Karpas-422 (cell line): ENCODE measurements around the gene STMP1. TPM values are rescaled to one million over a fixed set of nuclear protein-coding genes. Genes with fewer than 3 reads are reported as not detected.

ENCODE experiments used
- DNase-seq: peaks from one replicate; pipeline ENCODE4 v3.0.0-alpha.2; 2015
- H2AFZ ChIP-seq: fragments of 200-600 bp; sonication (generic); 2 replicates; pipeline ENCODE4 v1.6.1; 2014; ENCODE audit warnings: antibody characterized with exemption, low read length, mixed read lengths
- H3K27ac ChIP-seq: fragments of 200-600 bp; sonication (generic); 2 replicates; pipeline ENCODE4 v1.5.1; 2014; ENCODE audit warnings: mild to moderate bottlenecking, low read length, moderate library complexity
- H3K27me3 ChIP-seq: fragments of 200-600 bp; sonication (generic); 2 replicates; pipeline ENCODE4 v1.6.1; 2014; ENCODE audit warnings: low read length, mixed read lengths
- H3K36me3 ChIP-seq: fragments of 200-600 bp; sonication (generic); 2 replicates; pipeline ENCODE4 v1.6.1; 2014; ENCODE audit warnings: low read length, mixed read lengths; ENCODE audit not compliant: insufficient read depth
- H3K4me1 ChIP-seq: fragments of 200-600 bp; sonication (generic); 2 replicates; pipeline ENCODE4 v1.6.1; 2014; ENCODE audit warnings: mild to moderate bottlenecking, low read length, mixed read lengths
- H3K4me2 ChIP-seq: fragments of 200-600 bp; sonication (generic); 2 replicates; pipeline ENCODE4 v1.6.1; 2014; ENCODE audit warnings: low read length, low read depth, mild to moderate bottlenecking; ENCODE audit not compliant: poor library complexity, severe bottlenecking
- H3K4me3 ChIP-seq: fragments of 200-600 bp; sonication (generic); 2 replicates; pipeline ENCODE4 v1.5.1; 2014; ENCODE audit warnings: mild to moderate bottlenecking, antibody characterized with exemption, low read length, mixed read lengths
- H3K79me2 ChIP-seq: fragments of 200-600 bp; sonication (generic); 2 replicates; pipeline ENCODE4 v1.6.1; 2014; ENCODE audit warnings: mild to moderate bottlenecking, low read length, mixed read lengths
- H3K9ac ChIP-seq: fragments of 200-600 bp; sonication (generic); 2 replicates; pipeline ENCODE4 v1.6.0; 2014; ENCODE audit warnings: low read length
- H3K9me2 ChIP-seq: fragments of 200-600 bp; sonication (generic), shearing (Covaris generic); replicated peaks from 2 replicates; pipeline ENCODE4 v1.6.0; 2014; ENCODE audit warnings: mild to moderate bottlenecking, low read length, moderate library complexity; ENCODE audit not compliant: insufficient read depth
- H3K9me3 ChIP-seq: fragments of 300-700, 200-600 bp; sonication (generic); 2 replicates; pipeline ENCODE4 v1.6.1; 2014; ENCODE audit warnings: low read length, mixed read lengths
- H4K20me1 ChIP-seq: fragments of 200-600 bp; sonication (generic); 2 replicates; pipeline ENCODE4 v1.6.1; 2014; ENCODE audit warnings: mild to moderate bottlenecking, antibody characterized with exemption, low read length, low read depth; ENCODE audit not compliant: insufficient read depth
- total RNA-seq: library from RNA; depleted of rRNA; stranded (reverse); fragments of >200 nt; shearing (Covaris generic); gene quantifications from 2 replicates; pipeline ENCODE4 v1.2.3, GENCODE V29; 2014; ENCODE audit warnings: low replicate concordance

The STMP1 gene
- total RNA-seq, 1 experiment from 2014 or later: 30.4 TPM

DNA sequence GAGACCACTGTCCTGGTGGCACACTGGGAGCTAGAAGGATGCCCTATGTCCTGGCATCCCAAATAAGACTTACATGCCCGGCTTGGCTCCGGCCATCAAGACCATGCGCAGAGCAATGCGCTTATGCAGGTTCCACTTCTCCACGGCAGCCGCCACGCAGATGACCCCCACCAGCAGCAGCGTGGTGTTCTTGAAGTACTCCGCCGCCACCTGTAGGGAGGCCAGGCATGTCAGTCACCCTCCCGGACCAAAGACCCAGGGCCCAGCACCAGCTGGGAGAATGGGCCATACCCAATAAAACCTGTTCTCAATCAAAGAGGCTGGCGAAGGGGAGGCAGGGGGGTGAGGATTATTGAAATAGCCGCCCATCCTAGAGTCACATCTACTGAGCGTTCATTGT lies 45.7 kb downstream of the STMP1 start:
- no peaks in the 10 kb centered on the region for H3K9me3 ChIP-seq
- no peaks in the 10 kb centered on the region for H3K27me3 ChIP-seq
- no peak for DNase-seq
- H3K27ac ChIP-seq: no peak overlapping the region
- no peak overlapping the region for H2AFZ ChIP-seq
- no peaks in the 10 kb centered on the region for H4K20me1 ChIP-seq
- H3K4me3 ChIP-seq: no peak overlapping the region
- no peaks in the 10 kb centered on the region for H3K4me1 ChIP-seq
- no peak overlapping the region for H3K4me2 ChIP-seq
- no peaks in the 10 kb centered on the region for H3K79me2 ChIP-seq
- no peak overlapping the region for H3K9ac ChIP-seq
- H3K36me3 ChIP-seq: no peaks in the 10 kb centered on the region
- H3K9me2 ChIP-seq: no peaks in the 10 kb centered on the region

DNA sequence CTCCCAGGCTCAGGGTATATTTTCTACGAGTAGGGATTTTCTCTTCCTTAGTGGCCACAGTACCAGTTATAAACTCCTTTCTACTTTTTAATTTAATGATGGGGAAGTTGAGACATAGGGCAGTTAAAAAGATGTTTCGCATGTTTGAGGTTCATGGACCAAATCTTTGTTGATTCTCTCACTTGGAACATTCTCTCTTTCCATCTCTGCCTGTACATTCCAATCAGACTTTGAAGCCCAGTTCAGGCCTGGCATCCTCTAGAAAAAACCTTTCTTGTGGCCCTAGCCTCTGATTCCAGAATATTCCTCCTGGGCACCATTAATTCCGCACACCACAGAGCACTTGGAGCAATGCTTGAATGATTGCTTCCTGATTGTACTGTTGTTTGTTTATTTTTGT lies 47.2 kb downstream of the STMP1 start:
- H3K4me3 ChIP-seq: no peak overlapping the region
- DNase-seq: no peak
- no peaks in the 10 kb centered on the region for H3K79me2 ChIP-seq
- no peaks in the 10 kb centered on the region for H3K27me3 ChIP-seq
- no peaks in the 10 kb centered on the region for H3K9me2 ChIP-seq
- H2AFZ ChIP-seq: no peak overlapping the region
- H3K4me1 ChIP-seq: no peaks in the 10 kb centered on the region
- no peak overlapping the region for H3K4me2 ChIP-seq
- no peak overlapping the region for H3K27ac ChIP-seq
- H3K36me3 ChIP-seq: no peaks in the 10 kb centered on the region
- no peak overlapping the region for H3K9ac ChIP-seq
- H4K20me1 ChIP-seq: no peaks in the 10 kb centered on the region
- no peaks in the 10 kb centered on the region for H3K9me3 ChIP-seq

DNA sequence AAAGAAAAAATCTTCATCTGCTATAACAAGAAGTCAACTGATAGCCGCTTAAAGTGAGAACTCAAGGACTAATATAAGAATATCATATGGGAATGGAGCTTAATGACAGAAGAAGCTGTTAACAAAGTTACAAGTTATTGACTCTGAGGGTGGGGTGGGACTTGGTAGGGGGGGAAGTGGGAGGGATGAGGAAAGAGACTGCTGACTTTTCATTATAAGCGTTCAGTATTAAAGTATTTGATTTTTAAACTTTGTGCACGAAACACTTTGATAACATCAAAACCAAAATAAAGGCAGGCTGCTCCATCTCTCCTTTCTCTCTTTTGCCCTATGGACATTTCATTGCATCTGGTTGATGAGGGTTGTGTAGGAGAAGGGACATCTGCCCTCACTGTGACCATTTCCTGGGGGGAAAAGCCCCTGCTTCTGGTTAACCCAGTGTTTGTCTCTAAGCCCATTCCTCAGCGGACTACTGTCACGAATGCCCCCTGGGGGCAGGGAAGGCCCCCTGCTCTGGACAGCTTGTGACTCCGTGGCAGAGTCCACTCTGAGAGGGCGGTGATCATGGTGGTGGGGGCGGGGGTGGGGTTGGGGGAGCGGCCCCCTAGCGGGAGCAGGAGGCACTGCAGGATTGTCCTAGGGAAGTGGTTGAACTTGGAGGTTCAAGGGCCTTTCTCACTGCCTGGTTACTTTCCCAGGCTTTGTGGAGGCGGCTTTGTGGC lies 48.3 kb downstream of the STMP1 start:
- Histone ChIP-seq H3K4me1 (no peaks in the 10 kb centered on the region), H4K20me1 (no peaks in the 10 kb centered on the region), H3K9me2 (no peaks in the 10 kb centered on the region), H3K9ac (no peak overlapping the region), H3K4me3 (no peak overlapping the region), H3K9me3 (no peaks in the 10 kb centered on the region), H3K4me2 (no peak overlapping the region), H3K79me2 (no peaks in the 10 kb centered on the region), H3K27me3 (no peaks in the 10 kb centered on the region), H3K27ac (no peak overlapping the region), H3K36me3 (no peaks in the 10 kb centered on the region), H2AFZ (no peak overlapping the region)
- peak; percentile 71 for DNase-seq

DNA sequence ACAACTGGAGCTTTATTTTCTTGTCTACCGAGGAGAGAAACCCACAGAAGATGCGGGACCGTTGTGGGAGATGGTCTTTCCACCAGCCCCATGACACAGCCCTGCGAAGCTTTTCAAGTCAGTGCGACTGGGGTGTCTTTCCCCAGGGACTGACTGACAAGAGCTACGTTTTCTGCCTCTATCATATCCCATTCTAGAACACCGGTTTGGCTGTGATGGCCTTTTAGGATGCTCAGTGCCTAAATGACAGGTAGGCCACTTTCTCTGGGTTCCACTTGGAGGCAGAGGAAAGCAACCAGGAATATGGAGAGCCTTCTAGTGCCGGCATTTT lies 48.8 kb downstream of the STMP1 start:
- H3K4me2 ChIP-seq: no peak overlapping the region

DNA sequence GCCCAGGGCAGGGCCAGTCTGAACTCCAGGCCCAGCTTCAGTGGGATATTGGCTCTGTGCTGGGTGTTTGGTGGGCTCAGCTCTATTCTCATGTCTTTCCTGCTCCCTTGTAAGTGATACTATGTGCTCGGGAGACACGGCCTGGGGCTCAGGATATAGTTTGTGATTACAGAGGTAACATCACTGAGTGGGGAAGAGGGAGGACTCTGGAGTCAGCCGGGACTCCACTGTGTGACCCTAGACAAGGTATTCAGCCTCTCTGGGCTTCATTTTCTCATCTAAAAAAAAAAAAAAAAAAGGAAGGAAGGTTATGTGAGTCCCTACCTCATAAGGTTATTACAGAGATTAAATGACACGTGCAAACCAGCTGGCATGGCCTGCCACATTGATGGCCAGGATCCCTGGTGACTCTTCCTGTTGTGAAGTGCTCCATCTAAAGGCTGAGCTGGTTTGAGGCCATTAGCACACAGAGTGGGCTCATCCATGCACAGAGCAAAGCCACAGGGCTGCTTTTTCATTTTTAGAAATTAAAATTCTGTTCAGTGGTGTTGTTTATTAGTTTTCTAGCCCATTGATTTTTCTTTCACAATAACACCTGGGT lies 50.0 kb downstream of the STMP1 start:
- Histone ChIP-seq H3K9ac (no peak overlapping the region), H3K9me2 (no peaks in the 10 kb centered on the region), H2AFZ (no peak overlapping the region), H3K4me1 (no peaks in the 10 kb centered on the region), H3K27ac (no peak overlapping the region), H3K36me3 (no peaks in the 10 kb centered on the region), H3K4me3 (no peak overlapping the region), H3K79me2 (no peaks in the 10 kb centered on the region), H3K9me3 (no peaks in the 10 kb centered on the region), H3K4me2 (no peak overlapping the region), H3K27me3 (no peaks in the 10 kb centered on the region), H4K20me1 (no peaks in the 10 kb centered on the region)
- DNase-seq: peak; percentile 46

More for the DNA sequence above, 48.8 kb downstream of the STMP1 start:
- DNase-seq: no peak
- no peak overlapping the region for H3K9ac ChIP-seq
- H3K36me3 ChIP-seq: no peaks in the 10 kb centered on the region
- no peak overlapping the region for H2AFZ ChIP-seq
- no peak overlapping the region for H3K4me3 ChIP-seq
- no peaks in the 10 kb centered on the region for H3K9me3 ChIP-seq
- no peaks in the 10 kb centered on the region for H3K4me1 ChIP-seq
- H3K9me2 ChIP-seq: no peaks in the 10 kb centered on the region
- H4K20me1 ChIP-seq: no peaks in the 10 kb centered on the region
- no peak overlapping the region for H3K27ac ChIP-seq
- no peaks in the 10 kb centered on the region for H3K27me3 ChIP-seq
- H3K79me2 ChIP-seq: no peaks in the 10 kb centered on the region

DNA sequence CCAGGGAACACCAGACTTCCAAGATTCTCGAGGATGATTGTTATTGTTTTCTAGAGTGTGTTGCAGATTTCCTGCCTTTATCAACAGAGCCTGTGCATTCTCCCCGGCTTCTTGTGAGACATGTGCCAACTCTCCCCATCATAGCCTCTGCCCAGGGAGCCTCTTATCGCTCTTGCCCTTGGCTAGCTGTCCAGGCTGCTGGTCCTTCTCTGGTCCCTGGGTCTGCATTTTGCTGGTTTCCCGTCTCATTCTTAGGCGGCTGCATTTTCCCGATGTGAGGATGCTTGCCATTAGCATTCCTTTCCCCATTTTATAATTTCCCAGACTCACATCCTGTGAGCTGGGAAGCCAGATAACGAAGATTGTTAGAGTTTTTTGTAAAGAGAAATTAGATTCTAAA lies 50.5 kb downstream of the STMP1 start:
- no peak for DNase-seq
- Histone ChIP-seq H3K27me3 (no peaks in the 10 kb centered on the region), H4K20me1 (no peaks in the 10 kb centered on the region), H3K4me2 (no peak overlapping the region), H3K27ac (no peak overlapping the region), H3K79me2 (no peaks in the 10 kb centered on the region), H3K9me3 (no peaks in the 10 kb centered on the region), H3K9me2 (no peaks in the 10 kb centered on the region), H2AFZ (no peak overlapping the region), H3K4me1 (no peaks in the 10 kb centered on the region), H3K36me3 (no peaks in the 10 kb centered on the region), H3K4me3 (no peak overlapping the region), H3K9ac (no peak overlapping the region)

DNA sequence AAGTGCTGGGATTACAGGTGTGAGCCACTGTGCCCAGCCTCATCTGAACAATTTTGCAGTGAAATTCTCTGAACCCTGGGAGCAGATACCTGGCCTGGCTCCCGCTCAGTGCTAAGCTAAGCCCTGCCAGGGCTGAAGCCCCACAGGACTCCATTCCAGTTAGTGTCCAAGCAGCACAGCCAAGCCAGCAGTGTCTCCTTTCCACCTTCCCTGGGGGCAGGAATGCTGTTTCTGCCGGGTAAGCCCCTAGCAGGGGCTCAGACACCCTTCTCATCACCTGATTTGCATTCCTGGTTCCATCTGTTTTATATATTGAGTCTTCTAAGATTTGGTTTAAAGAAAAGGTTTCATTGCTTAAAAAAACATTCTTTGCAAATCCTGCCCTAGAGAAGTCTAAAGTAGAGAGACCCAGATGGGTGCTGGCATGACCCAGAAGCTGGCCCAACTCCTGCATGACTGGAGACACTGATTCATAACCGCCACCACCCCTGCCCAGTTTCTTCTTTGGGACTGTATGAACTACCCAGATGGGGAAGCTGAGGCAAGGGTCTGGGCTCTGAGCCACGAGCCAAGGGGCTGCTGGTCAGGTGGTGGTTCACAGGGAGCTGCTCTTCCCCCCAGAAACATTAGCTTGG lies 51.6 kb downstream of the STMP1 start:
- H3K36me3 ChIP-seq: no peaks in the 10 kb centered on the region
- H3K9me2 ChIP-seq: no peaks in the 10 kb centered on the region
- H3K9ac ChIP-seq: no peak overlapping the region
- H3K27ac ChIP-seq: no peak overlapping the region
- no peaks in the 10 kb centered on the region for H3K9me3 ChIP-seq
- H3K4me3 ChIP-seq: no peak overlapping the region
- no peaks in the 10 kb centered on the region for H4K20me1 ChIP-seq
- no peak overlapping the region for H2AFZ ChIP-seq
- DNase-seq: no peak
- no peaks in the 10 kb centered on the region for H3K79me2 ChIP-seq
- no peak overlapping the region for H3K4me2 ChIP-seq
- no peaks in the 10 kb centered on the region for H3K4me1 ChIP-seq
- H3K27me3 ChIP-seq: no peaks in the 10 kb centered on the region

DNA sequence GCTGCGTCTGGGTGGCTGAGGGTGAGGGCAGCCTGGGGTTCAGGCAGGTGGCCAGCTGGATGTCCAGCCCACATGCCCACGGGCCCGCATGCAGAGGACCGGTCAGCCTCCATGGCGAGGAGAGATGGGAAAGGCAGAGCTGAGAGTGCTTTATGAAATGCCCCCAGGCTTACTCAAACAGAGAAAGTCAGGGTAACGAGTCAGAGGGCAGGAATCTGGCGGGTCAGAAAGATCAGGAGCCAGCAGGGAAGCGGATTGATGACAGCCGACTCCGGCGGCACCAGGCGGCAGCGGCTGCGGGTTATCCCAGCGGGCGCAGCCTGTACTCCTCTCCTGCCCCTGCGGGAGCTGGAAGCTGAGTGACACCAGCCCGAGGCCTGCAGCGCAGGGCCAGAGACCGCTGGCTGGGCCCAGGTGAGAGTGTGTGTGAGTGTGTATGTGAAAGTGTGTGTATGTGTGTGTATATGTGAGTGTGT lies 52.3 kb downstream of the STMP1 start:
- H3K4me3 ChIP-seq: no peak overlapping the region
- no peaks in the 10 kb centered on the region for H3K9me3 ChIP-seq
- H2AFZ ChIP-seq: no peak overlapping the region
- H3K9me2 ChIP-seq: no peaks in the 10 kb centered on the region
- H3K36me3 ChIP-seq: no peaks in the 10 kb centered on the region
- no peaks in the 10 kb centered on the region for H3K4me1 ChIP-seq
- H3K27ac ChIP-seq: no peak overlapping the region
- H3K27me3 ChIP-seq: no peaks in the 10 kb centered on the region
- no peak overlapping the region for H3K9ac ChIP-seq
- no peak overlapping the region for H3K4me2 ChIP-seq
- H4K20me1 ChIP-seq: no peaks in the 10 kb centered on the region
- H3K79me2 ChIP-seq: no peaks in the 10 kb centered on the region
- DNase-seq: no peak
